IgD-negative memory B cell (primary cell): ENCODE results near the gene CCDC149. TPM values are rescaled to one million over a fixed set of nuclear protein-coding genes. Genes with fewer than 3 reads are reported as not detected.

Source experiments
- H3K27ac Mint-ChIP-seq, 3 donors: one replicate each; pipeline ENCODE4 v1.8.0; 2020 to 2022; ENCODE audit warnings: mild to moderate bottlenecking in 3 of 3, mixed read lengths in 3 of 3, moderate library complexity in 1 of 3
- H3K27me3 Mint-ChIP-seq: one replicate; pipeline ENCODE4 v1.8.0; 2021; ENCODE audit warnings: mixed read lengths
- H3K36me3 Mint-ChIP-seq: one replicate; pipeline ENCODE4 v1.8.0; 2020; ENCODE audit warnings: mild to moderate bottlenecking, mixed read lengths
- H3K4me1 Mint-ChIP-seq, 3 donors: one replicate each; pipeline ENCODE4 v1.8.0; 2020 to 2022; ENCODE audit warnings: mixed read lengths in 3 of 3, mild to moderate bottlenecking in 1 of 3
- H3K4me3 Mint-ChIP-seq, 4 donors: one replicate each; pipeline ENCODE4 v1.8.0; 2020 to 2022; ENCODE audit warnings: mild to moderate bottlenecking in 4 of 4, mixed read lengths in 4 of 4, moderate library complexity in 3 of 4
- H3K9me3 Mint-ChIP-seq, 3 donors: one replicate each; pipeline ENCODE4 v1.8.0; 2020 to 2021; ENCODE audit warnings: mixed read lengths in 3 of 3, mild to moderate bottlenecking in 1 of 3
- polyA plus RNA-seq: library from polyadenylated mRNA; unstranded; fragments of 300-500 nt; fragmentation: Illumina TruSeq; gene quantifications from one replicate; pipeline ENCODE4 v1.2.3, GENCODE V29; 2021

Gene CCDC149
- polyA plus RNA-seq, 1 donor from 2014 or later: not detected

GRCh38 chr4:24781999-24782745 is 130.7 kb downstream of the CCDC149 start:
- no peaks in the 10 kb centered on the region for H3K9me3 Mint-ChIP-seq
- H3K27me3 Mint-ChIP-seq: no peaks in the 10 kb centered on the region
- H3K27ac Mint-ChIP-seq: no peak overlapping the region
- no peaks in the 10 kb centered on the region for H3K36me3 Mint-ChIP-seq
- no peak overlapping the region for H3K4me3 Mint-ChIP-seq
- H3K4me1 Mint-ChIP-seq: no peaks in the 10 kb centered on the region

- H3K36me3 Mint-ChIP-seq: no peaks in the 10 kb centered on the region
- no peaks in the 10 kb centered on the region for H3K9me3 Mint-ChIP-seq
- H3K4me3 Mint-ChIP-seq: no peak overlapping the region
- no peaks in the 10 kb centered on the region for H3K4me1 Mint-ChIP-seq
- H3K27ac Mint-ChIP-seq: no peak overlapping the region
- no peaks in the 10 kb centered on the region for H3K27me3 Mint-ChIP-seq
Observed at GRCh38 chr4:24780936-24781495, 131.8 kb downstream of the CCDC149 start.

GRCh38 chr4:24778464-24779225 is 134.2 kb downstream of the CCDC149 start:
- no peaks in the 10 kb centered on the region for H3K36me3 Mint-ChIP-seq
- peaks cover 2% of the 10 kb centered on the region for H3K27me3 Mint-ChIP-seq
- no peaks in the 10 kb centered on the region for H3K4me1 Mint-ChIP-seq
- H3K27ac Mint-ChIP-seq: no peak overlapping the region
- H3K9me3 Mint-ChIP-seq: peaks cover 0 to 4% (median 0%) of the 10 kb centered on the region in 3 donors
- H3K4me3 Mint-ChIP-seq: no peak overlapping the region

GRCh38 chr4:24777536-24778463 is 135.0 kb downstream of the CCDC149 start:
- Mint-ChIP-seq H3K36me3 (no peaks in the 10 kb centered on the region), H3K9me3 (peaks cover 0 to 4% (median 0%) of the 10 kb centered on the region in 3 donors), H3K4me3 (no peak overlapping the region), H3K27ac (no peak overlapping the region), H3K27me3 (peaks cover 2% of the 10 kb centered on the region), H3K4me1 (no peaks in the 10 kb centered on the region)

- H3K4me3 Mint-ChIP-seq: no peak overlapping the region
- peaks cover 0 to 9% (median 1%) of the 10 kb centered on the region in 3 donors for H3K9me3 Mint-ChIP-seq
- peaks cover 2% of the 10 kb centered on the region for H3K27me3 Mint-ChIP-seq
- no peaks in the 10 kb centered on the region for H3K36me3 Mint-ChIP-seq
- no peaks in the 10 kb centered on the region for H3K4me1 Mint-ChIP-seq
- no peak overlapping the region for H3K27ac Mint-ChIP-seq
Observed at GRCh38 chr4:24775750-24776149, 137.1 kb downstream of the CCDC149 start.

- no peaks in the 10 kb centered on the region for H3K4me1 Mint-ChIP-seq
- no peak overlapping the region for H3K27ac Mint-ChIP-seq
- peaks cover 0 to 9% (median 1%) of the 10 kb centered on the region in 3 donors for H3K9me3 Mint-ChIP-seq
- H3K4me3 Mint-ChIP-seq: no peak overlapping the region
- peaks cover 2% of the 10 kb centered on the region for H3K27me3 Mint-ChIP-seq
- no peaks in the 10 kb centered on the region for H3K36me3 Mint-ChIP-seq
Observed at GRCh38 chr4:24775032-24775605, 137.7 kb downstream of the CCDC149 start.

GRCh38 chr4:24774452-24774851 is 138.4 kb downstream of the CCDC149 start:
- H3K9me3 Mint-ChIP-seq: peaks cover 0 to 9% (median 1%) of the 10 kb centered on the region in 3 donors
- H3K27me3 Mint-ChIP-seq: peaks cover 2% of the 10 kb centered on the region
- H3K4me1 Mint-ChIP-seq: no peaks in the 10 kb centered on the region
- H3K36me3 Mint-ChIP-seq: no peaks in the 10 kb centered on the region
- H3K4me3 Mint-ChIP-seq: no peak overlapping the region
- H3K27ac Mint-ChIP-seq: no peak overlapping the region

- H3K4me1 Mint-ChIP-seq: no peaks in the 10 kb centered on the region
- no peak overlapping the region for H3K27ac Mint-ChIP-seq
- no peaks in the 10 kb centered on the region for H3K36me3 Mint-ChIP-seq
- H3K4me3 Mint-ChIP-seq: no peak overlapping the region
- H3K27me3 Mint-ChIP-seq: peaks cover 2% of the 10 kb centered on the region
- H3K9me3 Mint-ChIP-seq: peaks cover 0 to 9% (median 1%) of the 10 kb centered on the region in 3 donors
Observed at GRCh38 chr4:24772952-24773351, 139.9 kb downstream of the CCDC149 start.

GRCh38 chr4:24772061-24772705 is 140.7 kb downstream of the CCDC149 start:
- no peak overlapping the region for H3K27ac Mint-ChIP-seq
- peaks cover 0 to 9% (median 1%) of the 10 kb centered on the region in 3 donors for H3K9me3 Mint-ChIP-seq
- H3K4me1 Mint-ChIP-seq: no peaks in the 10 kb centered on the region
- H3K36me3 Mint-ChIP-seq: no peaks in the 10 kb centered on the region
- peaks cover 2% of the 10 kb centered on the region for H3K27me3 Mint-ChIP-seq
- H3K4me3 Mint-ChIP-seq: no peak overlapping the region

GRCh38 chr4:24771241-24771640 is 141.6 kb downstream of the CCDC149 start:
- Mint-ChIP-seq H3K36me3 (no peaks in the 10 kb centered on the region), H3K4me1 (no peaks in the 10 kb centered on the region), H3K9me3 (peaks cover 3 to 9% (median 5%) of the 10 kb centered on the region in 3 donors), H3K4me3 (no peak overlapping the region), H3K27me3 (peaks cover 2% of the 10 kb centered on the region), H3K27ac (no peak overlapping the region)

GRCh38 chr4:24770667-24771066 is 142.2 kb downstream of the CCDC149 start:
- Mint-ChIP-seq H3K27ac (no peak overlapping the region), H3K36me3 (no peaks in the 10 kb centered on the region), H3K9me3 (peaks cover 3 to 7% (median 6%) of the 10 kb centered on the region in 3 donors), H3K4me1 (no peaks in the 10 kb centered on the region), H3K27me3 (peaks cover 2% of the 10 kb centered on the region), H3K4me3 (no peak overlapping the region)

- H3K36me3 Mint-ChIP-seq: no peaks in the 10 kb centered on the region
- H3K9me3 Mint-ChIP-seq: peaks cover 3 to 6% (median 5%) of the 10 kb centered on the region in 3 donors
- no peak overlapping the region for H3K4me3 Mint-ChIP-seq
- no peaks in the 10 kb centered on the region for H3K4me1 Mint-ChIP-seq
- no peak overlapping the region for H3K27ac Mint-ChIP-seq
- peaks cover 2% of the 10 kb centered on the region for H3K27me3 Mint-ChIP-seq
Observed at GRCh38 chr4:24770032-24770584, 142.7 kb downstream of the CCDC149 start.

- peaks cover 3 to 6% (median 5%) of the 10 kb centered on the region in 3 donors for H3K9me3 Mint-ChIP-seq
- peaks cover 2% of the 10 kb centered on the region for H3K27me3 Mint-ChIP-seq
- no peaks in the 10 kb centered on the region for H3K36me3 Mint-ChIP-seq
- H3K4me1 Mint-ChIP-seq: no peaks in the 10 kb centered on the region
- no peak overlapping the region for H3K27ac Mint-ChIP-seq
- no peak overlapping the region for H3K4me3 Mint-ChIP-seq
Observed at GRCh38 chr4:24769571-24769970, 143.3 kb downstream of the CCDC149 start.

GRCh38 chr4:24768604-24769003 is 144.2 kb downstream of the CCDC149 start:
- Mint-ChIP-seq H3K36me3 (no peaks in the 10 kb centered on the region), H3K4me1 (no peaks in the 10 kb centered on the region), H3K27me3 (peaks cover 4% of the 10 kb centered on the region), H3K4me3 (no peak overlapping the region), H3K27ac (no peak overlapping the region), H3K9me3 (peaks cover 3 to 6% (median 5%) of the 10 kb centered on the region in 3 donors)
